ENCODE measurements around the gene PDILT. TPM values are rescaled to one million over a fixed set of nuclear protein-coding genes. Genes with fewer than 3 reads are reported as not detected.

PDILT gene
- total RNA-seq, 1 experiment from 2014 or later = not detected

GRCh38 chr16:20359997-20360396, 44.5 kb downstream of the PDILT start:
- peak; percentile 79 for ATAC-seq
- H3K4me1 Mint-ChIP-seq = no peaks in the 10 kb centered on the region
- no peak overlapping the region for H3K4me3 Mint-ChIP-seq
- H3K9me3 Mint-ChIP-seq = peaks cover 19% of the 10 kb centered on the region
- H3K27ac Mint-ChIP-seq = no peak overlapping the region
- H3K27me3 Mint-ChIP-seq (ENCODE audit: low read depth) = no peaks in the 10 kb centered on the region; the same call in 1 of the 2 replicates
- TF ChIP-seq, protein P1, sequence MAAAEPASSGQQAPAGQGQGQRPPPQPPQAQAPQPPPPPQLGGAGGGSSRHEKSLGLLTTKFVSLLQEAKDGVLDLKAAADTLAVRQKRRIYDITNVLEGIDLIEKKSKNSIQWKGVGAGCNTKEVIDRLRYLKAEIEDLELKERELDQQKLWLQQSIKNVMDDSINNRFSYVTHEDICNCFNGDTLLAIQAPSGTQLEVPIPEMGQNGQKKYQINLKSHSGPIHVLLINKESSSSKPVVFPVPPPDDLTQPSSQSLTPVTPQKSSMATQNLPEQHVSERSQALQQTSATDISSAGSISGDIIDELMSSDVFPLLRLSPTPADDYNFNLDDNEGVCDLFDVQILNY (CRISPR knock-in tag; IDR thresholded peaks at IDR 0.05) = no peak
- TF ChIP-seq CTCF (IDR thresholded peaks at IDR 0.05) = peak; percentile 37
- H3K36me3 Mint-ChIP-seq = peaks cover 5% of the 10 kb centered on the region
- POLR2A ChIA-PET = no interaction called here
- DNase-seq (ENCODE audit: low spot score) = peak; percentile 54
- CTCF ChIA-PET = interaction anchor here (1.0 to 4.8 kb wide), 6 partner anchors 10 to 453 kb away, joined by 3 to 24 read pairs (median 4); no protein-coding TSS in a partner anchor

DNA sequence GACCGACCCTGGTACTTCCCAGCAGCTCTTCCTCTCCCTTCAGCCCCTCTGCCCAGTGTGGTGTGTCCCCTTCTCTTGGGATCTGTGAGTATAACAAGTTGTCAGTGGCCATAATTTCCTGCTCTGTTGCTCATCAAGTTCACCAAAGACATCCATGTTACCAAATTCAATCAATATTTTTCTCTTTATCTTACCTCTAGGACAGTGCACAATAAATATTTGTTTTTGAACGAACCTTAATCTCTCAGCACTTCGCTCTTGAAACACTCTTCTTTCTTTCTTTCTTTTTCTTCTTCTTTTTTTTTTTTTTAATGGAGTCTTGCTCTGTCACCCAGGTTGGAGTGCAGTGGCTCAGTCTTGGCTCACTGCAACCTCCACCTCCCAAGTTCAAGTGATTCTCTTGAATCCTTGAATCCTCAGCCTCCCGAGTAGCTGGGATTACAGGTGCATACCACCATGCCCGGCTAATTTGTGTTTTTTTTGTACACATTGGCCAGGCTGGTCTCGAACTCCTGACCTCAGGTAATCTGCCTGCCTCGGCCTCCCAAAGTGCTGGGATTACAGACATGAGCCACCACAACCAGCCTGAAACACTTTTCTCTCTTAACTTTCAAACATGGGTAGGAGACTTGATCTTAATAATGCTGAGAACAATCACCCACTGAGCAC, 49.3 kb downstream of the PDILT start:
- Mint-ChIP-seq H3K27ac (no peak overlapping the region), H3K36me3 (peaks cover 5% of the 10 kb centered on the region), H3K4me3 (no peak overlapping the region), H3K27me3 (ENCODE audit: low read depth) (no peaks in the 10 kb centered on the region), H3K4me1 (peaks cover 9% of the 10 kb centered on the region), H3K9me3 (peaks cover 23% of the 10 kb centered on the region)
- ATAC-seq = no peak
- TF ChIP-seq ZNF232 (CRISPR knock-in tag; IDR thresholded peaks at IDR 0.05) (no peak), ZNF423 (CRISPR knock-in tag; IDR thresholded peaks at IDR 0.05) (no peak), TCF7 (CRISPR knock-in tag; IDR thresholded peaks at IDR 0.05; ENCODE audit: low read depth) (no peak), PRRX2 (CRISPR knock-in tag; IDR thresholded peaks at IDR 0.05) (no peak)
- no peak for DNase-seq (ENCODE audit: low spot score)
- POLR2A ChIA-PET = no interaction called here
- CTCF ChIA-PET = interaction anchor here (1.0 kb wide), 1 partner anchor 448 kb away, joined by 3 read pairs; no protein-coding TSS in a partner anchor

- TF ChIP-seq NFYB (CRISPR knock-in tag; conservative IDR thresholded peaks at IDR 0.05; ENCODE audit: low read depth) (no peak), ZNF232 (CRISPR knock-in tag; IDR thresholded peaks at IDR 0.05) (no peak)
- TF ChIP-seq, protein P2, sequence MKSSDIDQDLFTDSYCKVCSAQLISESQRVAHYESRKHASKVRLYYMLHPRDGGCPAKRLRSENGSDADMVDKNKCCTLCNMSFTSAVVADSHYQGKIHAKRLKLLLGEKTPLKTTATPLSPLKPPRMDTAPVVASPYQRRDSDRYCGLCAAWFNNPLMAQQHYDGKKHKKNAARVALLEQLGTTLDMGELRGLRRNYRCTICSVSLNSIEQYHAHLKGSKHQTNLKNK (CRISPR knock-in tag; IDR thresholded peaks at IDR 0.05) = no peak
- ATAC-seq (no peak), DNase-seq (ENCODE audit: low spot score) (no peak)
- H3K4me3 Mint-ChIP-seq = no peak overlapping the region
- H3K27ac Mint-ChIP-seq = no peak overlapping the region
- ChIA-PET POLR2A (no interaction called here), CTCF (interaction anchor here (0.6 kb wide), 1 partner anchor 453 kb away, joined by 3 read pairs; no protein-coding TSS in a partner anchor)
- H3K9me3 Mint-ChIP-seq = peaks cover 23% of the 10 kb centered on the region
- peaks cover 5% of the 10 kb centered on the region for H3K36me3 Mint-ChIP-seq
- H3K27me3 Mint-ChIP-seq (ENCODE audit: low read depth) = no peaks in the 10 kb centered on the region
- H3K4me1 Mint-ChIP-seq = peaks cover 9% of the 10 kb centered on the region
Observed at GRCh38 chr16:20353379-20353778, 51.2 kb downstream of the PDILT start.

- CTCF ChIA-PET = interaction anchor here (1.1 kb wide), 1 partner anchor 33 kb away, joined by 4 read pairs; no protein-coding TSS in a partner anchor
- no peak within 1 kb of the TSS for H3K4me3 Mint-ChIP-seq
- peaks cover 17% of the 10 kb centered on the region for H3K9me3 Mint-ChIP-seq
- DNase-seq (ENCODE audit: low spot score) (no peak), ATAC-seq (no peak)
- H3K27me3 Mint-ChIP-seq (ENCODE audit: low read depth) = no peaks in the 10 kb centered on the region
- peaks cover 5% of the 10 kb centered on the region for H3K36me3 Mint-ChIP-seq
- H3K4me1 Mint-ChIP-seq = peaks cover 11% of the 10 kb centered on the region
- TF ChIP-seq SOX15 (CRISPR knock-in tag; IDR thresholded peaks at IDR 0.05) = no peak
- peak within 1 kb of the TSS; percentile 2; the same call in 1 of the 2 replicates for H3K27ac Mint-ChIP-seq
- POLR2A ChIA-PET = no interaction called here
Observed at GRCh38 chr16:20352615-20353014, 51.9 kb downstream of the PDILT start, which contains the start of gene UMOD. TSS of gene UMOD (minus strand) at chr16:20352715. CDS start at chr16:20350737, 1,978 bp downstream.

GRCh38 chr16:20349615-20350014, 54.9 kb downstream of the PDILT start:
- Mint-ChIP-seq H3K27me3 (ENCODE audit: low read depth) (no peaks in the 10 kb centered on the region), H3K27ac (no peak overlapping the region)
- DNase-seq (ENCODE audit: low spot score) = peak; percentile 46
- TF ChIP-seq, protein P3, sequence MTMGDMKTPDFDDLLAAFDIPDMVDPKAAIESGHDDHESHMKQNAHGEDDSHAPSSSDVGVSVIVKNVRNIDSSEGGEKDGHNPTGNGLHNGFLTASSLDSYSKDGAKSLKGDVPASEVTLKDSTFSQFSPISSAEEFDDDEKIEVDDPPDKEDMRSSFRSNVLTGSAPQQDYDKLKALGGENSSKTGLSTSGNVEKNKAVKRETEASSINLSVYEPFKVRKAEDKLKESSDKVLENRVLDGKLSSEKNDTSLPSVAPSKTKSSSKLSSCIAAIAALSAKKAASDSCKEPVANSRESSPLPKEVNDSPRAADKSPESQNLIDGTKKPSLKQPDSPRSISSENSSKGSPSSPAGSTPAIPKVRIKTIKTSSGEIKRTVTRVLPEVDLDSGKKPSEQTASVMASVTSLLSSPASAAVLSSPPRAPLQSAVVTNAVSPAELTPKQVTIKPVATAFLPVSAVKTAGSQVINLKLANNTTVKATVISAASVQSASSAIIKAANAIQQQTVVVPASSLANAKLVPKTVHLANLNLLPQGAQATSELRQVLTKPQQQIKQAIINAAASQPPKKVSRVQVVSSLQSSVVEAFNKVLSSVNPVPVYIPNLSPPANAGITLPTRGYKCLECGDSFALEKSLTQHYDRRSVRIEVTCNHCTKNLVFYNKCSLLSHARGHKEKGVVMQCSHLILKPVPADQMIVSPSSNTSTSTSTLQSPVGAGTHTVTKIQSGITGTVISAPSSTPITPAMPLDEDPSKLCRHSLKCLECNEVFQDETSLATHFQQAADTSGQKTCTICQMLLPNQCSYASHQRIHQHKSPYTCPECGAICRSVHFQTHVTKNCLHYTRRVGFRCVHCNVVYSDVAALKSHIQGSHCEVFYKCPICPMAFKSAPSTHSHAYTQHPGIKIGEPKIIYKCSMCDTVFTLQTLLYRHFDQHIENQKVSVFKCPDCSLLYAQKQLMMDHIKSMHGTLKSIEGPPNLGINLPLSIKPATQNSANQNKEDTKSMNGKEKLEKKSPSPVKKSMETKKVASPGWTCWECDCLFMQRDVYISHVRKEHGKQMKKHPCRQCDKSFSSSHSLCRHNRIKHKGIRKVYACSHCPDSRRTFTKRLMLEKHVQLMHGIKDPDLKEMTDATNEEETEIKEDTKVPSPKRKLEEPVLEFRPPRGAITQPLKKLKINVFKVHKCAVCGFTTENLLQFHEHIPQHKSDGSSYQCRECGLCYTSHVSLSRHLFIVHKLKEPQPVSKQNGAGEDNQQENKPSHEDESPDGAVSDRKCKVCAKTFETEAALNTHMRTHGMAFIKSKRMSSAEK (CRISPR knock-in tag; IDR thresholded peaks at IDR 0.05; ENCODE audit: borderline replicate concordance) = no peak
- TF ChIP-seq TEAD4 (CRISPR knock-in tag; IDR thresholded peaks at IDR 0.05) (no peak), ATF6 (CRISPR knock-in tag; IDR thresholded peaks at IDR 0.05) (no peak)

More at GRCh38 chr16:20349615-20350014, 54.9 kb downstream of the PDILT start:
- ChIA-PET POLR2A (no interaction called here), CTCF (interaction anchor here (0.6 to 2.8 kb wide), 26 partner anchors 9 to 449 kb away, joined by 3 to 26 read pairs (median 3); no protein-coding TSS in a partner anchor)
- Mint-ChIP-seq H3K4me1 (peaks cover 11% of the 10 kb centered on the region), H3K36me3 (no peaks in the 10 kb centered on the region), H3K4me3 (no peak overlapping the region), H3K9me3 (peaks cover 4% of the 10 kb centered on the region; the same call in 1 of the 2 replicates)
- 0 out of 2 replicates have a peak, but pooled peaks have one; percentile 17 for ATAC-seq
